GM12878 (cell line): ENCODE measurements around the gene OR10A3. TPM values are rescaled to one million over a fixed set of nuclear protein-coding genes. Genes with fewer than 3 reads are reported as not detected.
A peak's percentile ranks its signal among the peaks of the same experiment; 100 is the strongest.

Experiments
- BCL11A ChIP-seq: IDR thresholded peaks from 2 replicates; pipeline ENCODE4 v1.6.1; 2011; ENCODE audit warnings: low read depth, low read length
- CBX5 ChIP-seq: sonication (generic); IDR thresholded peaks from 2 replicates; pipeline ENCODE4 v1.6.1; 2016; ENCODE audit warnings: low read depth, moderate library complexity, mild to moderate bottlenecking, inconsistent platforms
- FOS ChIP-seq: IDR thresholded peaks from 3 replicates; pipeline ENCODE4 v1.6.1; 2011; ENCODE audit warnings: borderline replicate concordance; ENCODE audit not compliant: insufficient read length; ENCODE audit errors: extremely low read depth
- HDGF ChIP-seq: fragments of 450-650 bp; IDR thresholded peaks from 2 replicates; pipeline ENCODE4 v1.6.1; 2016; ENCODE audit warnings: antibody characterized with exemption
- IRF4 ChIP-seq: IDR thresholded peaks from 2 replicates; pipeline ENCODE4 v1.6.1; 2011; ENCODE audit warnings: low read depth, low read length
- NFYA ChIP-seq: IDR thresholded peaks from 2 replicates; pipeline ENCODE4 v1.6.1; 2011; ENCODE audit warnings: low read depth, mild to moderate bottlenecking, low read length, improper control_type of control experiment, borderline replicate concordance
- NR2C1 ChIP-seq: fragments of 450-650 bp; IDR thresholded peaks from 2 replicates; pipeline ENCODE4 v1.6.1; 2017; ENCODE audit warnings: antibody characterized with exemption, mild to moderate bottlenecking, moderate library complexity
- SIX5 ChIP-seq: IDR thresholded peaks from 2 replicates; pipeline ENCODE4 v1.6.1; 2011; ENCODE audit warnings: mild to moderate bottlenecking, low read depth, low read length, moderate library complexity; ENCODE audit not compliant: severe bottlenecking
- TCF3 ChIP-seq: IDR thresholded peaks from 2 replicates; pipeline ENCODE4 v1.6.1; 2012; ENCODE audit warnings: low read depth, mild to moderate bottlenecking, low read length, borderline replicate concordance; ENCODE audit not compliant: insufficient read depth
- TCF7 ChIP-seq: IDR thresholded peaks from 2 replicates; pipeline ENCODE4 v1.6.1; 2014; ENCODE audit warnings: antibody characterized with exemption, borderline replicate concordance
- polyA plus RNA-seq, 11 experiments: library from polyadenylated mRNA; depleted of rRNA in 4 of 11; unstranded in 6 of 11; stranded (reverse) in 5 of 11; fragments of >200 nt; fragmentation: Nextera tagmentation in 4 of 11; fragmentation: Illumina TruSeq in 1 of 11; extraction: Ambion mirVana in 4 of 11; extraction: Trizol in 1 of 11; gene quantifications; 1 replicate in 1 of 11; 2 replicates in 10 of 11; pipeline versions ENCODE4 v1.2.1 to v1.2.3, GENCODE V29; 2011 to 2016; ENCODE audit warnings: inconsistent platforms in 2 of 11, missing spikeins in 2 of 11, low read depth in 1 of 11
- total RNA-seq, 4 experiments: library from RNA; depleted of rRNA in 3 of 4; stranded (reverse); fragments of >200 nt in 3 of 4; fragmentation: Illumina TruSeq in 1 of 4; extraction: Trizol in 1 of 4; gene quantifications; 2 replicates each; pipeline versions ENCODE4 v1.2.1 to v1.2.3, GENCODE V29; 2013 to 2021
- TF ChIP-seq, protein P1 (sequence below): fragments of 450-650 bp; IDR thresholded peaks from 2 replicates; pipeline ENCODE4 v1.6.1; 2018; ENCODE audit warnings: borderline replicate concordance, mild to moderate bottlenecking; ENCODE audit not compliant: partially characterized antibody
- TF ChIP-seq, protein P2 (sequence below): fragments of 450-650 bp; IDR thresholded peaks from 2 replicates; pipeline ENCODE4 v1.6.1; 2017; ENCODE audit warnings: mild to moderate bottlenecking, low read depth, inconsistent platforms; ENCODE audit not compliant: poor library complexity, severe bottlenecking
- TF ChIP-seq, protein P3 (sequence below): IDR thresholded peaks from 2 replicates; pipeline ENCODE4 v1.6.1; 2011; ENCODE audit warnings: low read depth, mild to moderate bottlenecking, low read length, moderate library complexity, borderline replicate concordance; ENCODE audit errors: extremely low read depth
- TF ChIP-seq, protein P4 (sequence below), 3 experiments: IDR thresholded peaks in 2 of 3; conservative IDR thresholded peaks in 1 of 3; 2 replicates each; pipeline ENCODE4 v1.5.1; 2011; ENCODE audit warnings: low read depth in 3 of 3, low read length in 3 of 3, mild to moderate bottlenecking in 3 of 3, control low read depth in 2 of 3, moderate library complexity in 2 of 3, inconsistent platforms in 1 of 3, mixed read lengths in 1 of 3; ENCODE audit not compliant: control insufficient read depth in 2 of 3, insufficient read depth in 1 of 3; ENCODE audit errors: extremely low read depth in 1 of 3
- TF ChIP-seq, protein P5 (sequence below): fragments of 450-650 bp; IDR thresholded peaks from 2 replicates; pipeline ENCODE4 v1.6.1; 2016; ENCODE audit warnings: mild to moderate bottlenecking, moderate library complexity, borderline replicate concordance

The OR10A3 gene
- total and polyA plus RNA-seq, 10 of the 15 experiments (the other 5 are each of a cell fraction or from before 2014, with no cell fraction given): 0.04 TPM; not detected in 9

DNA sequence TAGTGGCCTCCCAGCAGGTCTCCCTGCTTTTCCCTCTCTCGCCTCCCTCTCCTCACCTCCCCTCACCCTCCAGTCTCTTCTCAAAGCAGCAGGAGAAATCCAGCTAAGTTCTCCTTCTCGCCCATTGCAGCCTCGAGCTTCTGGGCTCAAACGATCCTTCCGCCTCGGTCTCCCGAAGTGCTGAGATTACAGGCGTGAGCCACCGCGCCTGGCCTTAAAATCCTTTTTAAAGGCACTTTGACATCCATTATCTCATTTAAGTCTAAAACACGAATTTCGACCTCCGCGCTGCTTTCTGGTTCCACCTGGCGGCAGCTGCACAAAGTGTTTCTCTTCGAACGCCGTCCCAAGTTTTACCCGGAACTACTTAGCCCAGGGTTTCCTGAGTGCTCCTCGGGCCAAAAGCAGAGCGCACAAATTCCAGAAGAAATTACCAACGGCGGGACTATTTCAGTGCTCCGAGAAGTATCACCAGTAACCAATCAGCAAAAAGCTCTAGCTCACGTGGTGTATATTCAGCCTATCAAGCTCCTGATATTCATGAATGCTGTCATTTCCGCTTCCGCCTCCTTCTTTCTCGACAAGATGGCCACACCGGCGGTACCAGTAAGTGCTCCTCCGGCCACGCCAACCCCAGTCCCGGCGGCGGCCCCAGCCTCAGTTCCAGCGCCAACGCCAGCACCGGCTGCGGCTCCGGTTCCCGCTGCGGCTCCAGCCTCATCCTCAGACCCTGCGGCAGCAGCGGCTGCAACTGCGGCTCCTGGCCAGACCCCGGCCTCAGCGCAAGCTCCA, 45.5 kb upstream of the OR10A3 start, which contains the start of gene EIF3F (continued):
- no peak for TF ChIP-seq NFYA
- TF ChIP-seq, protein P1, sequence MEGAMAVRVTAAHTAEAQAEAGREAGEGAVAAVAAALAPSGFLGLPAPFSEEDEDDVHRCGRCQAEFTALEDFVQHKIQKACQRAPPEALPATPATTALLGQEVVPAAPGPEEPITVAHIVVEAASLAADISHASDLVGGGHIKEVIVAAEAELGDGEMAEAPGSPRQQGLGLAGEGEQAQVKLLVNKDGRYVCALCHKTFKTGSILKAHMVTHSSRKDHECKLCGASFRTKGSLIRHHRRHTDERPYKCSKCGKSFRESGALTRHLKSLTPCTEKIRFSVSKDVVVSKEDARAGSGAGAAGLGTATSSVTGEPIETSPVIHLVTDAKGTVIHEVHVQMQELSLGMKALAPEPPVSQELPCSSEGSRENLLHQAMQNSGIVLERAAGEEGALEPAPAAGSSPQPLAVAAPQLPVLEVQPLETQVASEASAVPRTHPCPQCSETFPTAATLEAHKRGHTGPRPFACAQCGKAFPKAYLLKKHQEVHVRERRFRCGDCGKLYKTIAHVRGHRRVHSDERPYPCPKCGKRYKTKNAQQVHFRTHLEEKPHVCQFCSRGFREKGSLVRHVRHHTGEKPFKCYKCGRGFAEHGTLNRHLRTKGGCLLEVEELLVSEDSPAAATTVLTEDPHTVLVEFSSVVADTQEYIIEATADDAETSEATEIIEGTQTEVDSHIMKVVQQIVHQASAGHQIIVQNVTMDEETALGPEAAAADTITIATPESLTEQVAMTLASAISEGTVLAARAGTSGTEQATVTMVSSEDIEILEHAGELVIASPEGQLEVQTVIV: peak; percentile 60
- TF ChIP-seq, protein P2, sequence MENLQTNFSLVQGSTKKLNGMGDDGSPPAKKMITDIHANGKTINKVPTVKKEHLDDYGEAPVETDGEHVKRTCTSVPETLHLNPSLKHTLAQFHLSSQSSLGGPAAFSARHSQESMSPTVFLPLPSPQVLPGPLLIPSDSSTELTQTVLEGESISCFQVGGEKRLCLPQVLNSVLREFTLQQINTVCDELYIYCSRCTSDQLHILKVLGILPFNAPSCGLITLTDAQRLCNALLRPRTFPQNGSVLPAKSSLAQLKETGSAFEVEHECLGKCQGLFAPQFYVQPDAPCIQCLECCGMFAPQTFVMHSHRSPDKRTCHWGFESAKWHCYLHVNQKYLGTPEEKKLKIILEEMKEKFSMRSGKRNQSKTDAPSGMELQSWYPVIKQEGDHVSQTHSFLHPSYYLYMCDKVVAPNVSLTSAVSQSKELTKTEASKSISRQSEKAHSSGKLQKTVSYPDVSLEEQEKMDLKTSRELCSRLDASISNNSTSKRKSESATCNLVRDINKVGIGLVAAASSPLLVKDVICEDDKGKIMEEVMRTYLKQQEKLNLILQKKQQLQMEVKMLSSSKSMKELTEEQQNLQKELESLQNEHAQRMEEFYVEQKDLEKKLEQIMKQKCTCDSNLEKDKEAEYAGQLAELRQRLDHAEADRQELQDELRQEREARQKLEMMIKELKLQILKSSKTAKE: peak; percentile 92
- TF ChIP-seq HDGF: no peak
- TF ChIP-seq, protein P3, sequence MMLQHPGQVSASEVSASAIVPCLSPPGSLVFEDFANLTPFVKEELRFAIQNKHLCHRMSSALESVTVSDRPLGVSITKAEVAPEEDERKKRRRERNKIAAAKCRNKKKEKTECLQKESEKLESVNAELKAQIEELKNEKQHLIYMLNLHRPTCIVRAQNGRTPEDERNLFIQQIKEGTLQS: peak; percentile 78; the same call in 1 of the 2 replicates
- peak; percentile 80 for TF ChIP-seq IRF4
- TF ChIP-seq, protein P4, sequence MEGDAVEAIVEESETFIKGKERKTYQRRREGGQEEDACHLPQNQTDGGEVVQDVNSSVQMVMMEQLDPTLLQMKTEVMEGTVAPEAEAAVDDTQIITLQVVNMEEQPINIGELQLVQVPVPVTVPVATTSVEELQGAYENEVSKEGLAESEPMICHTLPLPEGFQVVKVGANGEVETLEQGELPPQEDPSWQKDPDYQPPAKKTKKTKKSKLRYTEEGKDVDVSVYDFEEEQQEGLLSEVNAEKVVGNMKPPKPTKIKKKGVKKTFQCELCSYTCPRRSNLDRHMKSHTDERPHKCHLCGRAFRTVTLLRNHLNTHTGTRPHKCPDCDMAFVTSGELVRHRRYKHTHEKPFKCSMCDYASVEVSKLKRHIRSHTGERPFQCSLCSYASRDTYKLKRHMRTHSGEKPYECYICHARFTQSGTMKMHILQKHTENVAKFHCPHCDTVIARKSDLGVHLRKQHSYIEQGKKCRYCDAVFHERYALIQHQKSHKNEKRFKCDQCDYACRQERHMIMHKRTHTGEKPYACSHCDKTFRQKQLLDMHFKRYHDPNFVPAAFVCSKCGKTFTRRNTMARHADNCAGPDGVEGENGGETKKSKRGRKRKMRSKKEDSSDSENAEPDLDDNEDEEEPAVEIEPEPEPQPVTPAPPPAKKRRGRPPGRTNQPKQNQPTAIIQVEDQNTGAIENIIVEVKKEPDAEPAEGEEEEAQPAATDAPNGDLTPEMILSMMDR (IDR thresholded peaks at IDR 0.05 in 2 of 3, conservative IDR thresholded peaks at IDR 0.05 in 1 of 3; ENCODE audit: control insufficient read depth in 2 of 3, extremely low read depth in 1 of 3, insufficient read depth in 1 of 3, low read depth in 3 of 3, low read length in 3 of 3): peak; percentile 76 to 91 (median 83)
- peak; percentile 95 for TF ChIP-seq CBX5
- peak; percentile 65 for TF ChIP-seq SIX5
- peak; percentile 88 for TF ChIP-seq NR2C1
- TF ChIP-seq, protein P5, sequence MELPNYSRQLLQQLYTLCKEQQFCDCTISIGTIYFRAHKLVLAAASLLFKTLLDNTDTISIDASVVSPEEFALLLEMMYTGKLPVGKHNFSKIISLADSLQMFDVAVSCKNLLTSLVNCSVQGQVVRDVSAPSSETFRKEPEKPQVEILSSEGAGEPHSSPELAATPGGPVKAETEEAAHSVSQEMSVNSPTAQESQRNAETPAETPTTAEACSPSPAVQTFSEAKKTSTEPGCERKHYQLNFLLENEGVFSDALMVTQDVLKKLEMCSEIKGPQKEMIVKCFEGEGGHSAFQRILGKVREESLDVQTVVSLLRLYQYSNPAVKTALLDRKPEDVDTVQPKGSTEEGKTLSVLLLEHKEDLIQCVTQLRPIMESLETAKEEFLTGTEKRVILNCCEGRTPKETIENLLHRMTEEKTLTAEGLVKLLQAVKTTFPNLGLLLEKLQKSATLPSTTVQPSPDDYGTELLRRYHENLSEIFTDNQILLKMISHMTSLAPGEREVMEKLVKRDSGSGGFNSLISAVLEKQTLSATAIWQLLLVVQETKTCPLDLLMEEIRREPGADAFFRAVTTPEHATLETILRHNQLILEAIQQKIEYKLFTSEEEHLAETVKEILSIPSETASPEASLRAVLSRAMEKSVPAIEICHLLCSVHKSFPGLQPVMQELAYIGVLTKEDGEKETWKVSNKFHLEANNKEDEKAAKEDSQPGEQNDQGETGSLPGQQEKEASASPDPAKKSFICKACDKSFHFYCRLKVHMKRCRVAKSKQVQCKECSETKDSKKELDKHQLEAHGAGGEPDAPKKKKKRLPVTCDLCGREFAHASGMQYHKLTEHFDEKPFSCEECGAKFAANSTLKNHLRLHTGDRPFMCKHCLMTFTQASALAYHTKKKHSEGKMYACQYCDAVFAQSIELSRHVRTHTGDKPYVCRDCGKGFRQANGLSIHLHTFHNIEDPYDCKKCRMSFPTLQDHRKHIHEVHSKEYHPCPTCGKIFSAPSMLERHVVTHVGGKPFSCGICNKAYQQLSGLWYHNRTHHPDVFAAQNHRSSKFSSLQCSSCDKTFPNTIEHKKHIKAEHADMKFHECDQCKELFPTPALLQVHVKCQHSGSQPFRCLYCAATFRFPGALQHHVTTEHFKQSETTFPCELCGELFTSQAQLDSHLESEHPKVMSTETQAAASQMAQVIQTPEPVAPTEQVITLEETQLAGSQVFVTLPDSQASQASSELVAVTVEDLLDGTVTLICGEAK: peak; percentile 99
- peak; percentile 77 for TF ChIP-seq FOS
- TF ChIP-seq BCL11A: no peak
- no peak; the same call in 1 of the 2 replicates for TF ChIP-seq TCF3
- peak; percentile 53; the same call in 1 of the 2 replicates for TF ChIP-seq TCF7
